Measurements from ENCODE around the gene TUBD1. TPM values are rescaled to one million over a fixed set of nuclear protein-coding genes. Genes with fewer than 3 reads are reported as not detected.
A peak's percentile ranks its signal among the peaks of the same experiment; 100 is the strongest.
"Not testable (repeated sequence)": the region's sequence is repeated elsewhere in the genome, so short reads cannot be mapped to it uniquely, and the experiment has no call there.

Gene TUBD1
- total RNA-seq (2014; rRNA removed; shearing (Covaris generic)) = 9.2 and 11.4 TPM in 2 replicates

DNA sequence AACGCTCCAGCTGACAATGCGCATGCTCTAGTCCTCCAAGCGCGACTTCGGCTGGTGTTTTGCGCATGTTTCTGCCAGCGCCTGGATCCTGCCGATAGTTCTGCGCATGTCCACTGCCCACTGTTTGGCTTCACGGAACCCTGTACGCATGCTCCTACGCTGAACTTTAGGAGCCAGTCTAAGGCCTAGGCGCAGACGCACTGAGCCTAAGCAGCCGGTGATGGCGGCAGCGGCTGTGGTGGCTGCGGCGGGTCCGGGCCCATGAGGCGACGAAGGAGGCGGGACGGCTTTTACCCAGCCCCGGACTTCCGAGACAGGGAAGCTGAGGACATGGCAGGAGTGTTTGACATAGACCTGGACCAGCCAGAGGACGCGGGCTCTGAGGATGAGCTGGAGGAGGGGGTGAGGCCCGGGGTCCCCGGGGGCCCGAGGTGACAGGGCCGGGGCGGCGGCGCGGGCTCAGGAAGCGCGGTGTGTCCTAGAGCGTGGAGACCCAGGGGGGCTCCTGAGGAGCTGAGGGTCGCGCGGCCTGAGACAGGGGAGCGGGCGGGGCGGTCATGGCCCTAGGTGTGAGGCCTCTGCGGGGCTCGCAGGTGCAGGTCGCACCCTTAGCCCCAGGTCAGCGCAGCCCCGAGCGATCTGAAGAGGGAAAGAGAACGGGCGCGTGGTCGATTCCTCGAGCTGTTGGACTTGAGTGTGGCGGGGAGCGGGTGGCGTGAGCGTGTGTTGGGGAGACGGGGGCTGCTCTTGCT, at the start of gene TUBD1, which contains the start of gene RPS6KB1:
TUBD1 (minus strand) TSS at position 20 of the 752 bp plus-strand sequence. CDS start 1,941 bp downstream, outside the sequence.
RPS6KB1 (plus strand) TSS at position 198 of the 752 bp plus-strand sequence; CDS start at position 262, 64 bp downstream.
- DNase-seq (ENCODE audit: low read depth) = peak; percentile 98

- no peak for DNase-seq (ENCODE audit: low read depth)
Measured at GRCh38 chr17:59941131-59941530, 48.4 kb upstream of the TUBD1 start.

DNA sequence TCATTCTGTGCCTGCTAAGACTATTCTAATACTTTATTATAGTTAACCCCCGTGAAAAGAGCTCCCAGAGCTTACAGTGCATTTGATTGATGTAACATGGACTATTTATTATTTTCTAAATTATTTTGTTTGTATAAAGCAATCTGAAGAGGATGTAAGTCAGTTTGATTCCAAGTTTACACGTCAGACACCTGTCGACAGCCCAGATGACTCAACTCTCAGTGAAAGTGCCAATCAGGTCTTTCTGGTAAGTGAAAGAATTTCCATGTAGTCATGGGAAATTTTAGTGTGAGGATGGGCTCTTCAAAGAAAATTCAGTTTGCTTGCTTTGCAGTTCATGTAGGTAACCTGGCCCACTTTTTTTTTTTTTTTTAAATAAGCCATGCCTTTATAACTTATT, 48.0 kb upstream of the TUBD1 start:
- not testable (repeated sequence) for DNase-seq (ENCODE audit: low read depth)

- not testable (repeated sequence) for DNase-seq (ENCODE audit: low read depth)
Measured at GRCh38 chr17:59933317-59933716, 40.6 kb upstream of the TUBD1 start.

DNA sequence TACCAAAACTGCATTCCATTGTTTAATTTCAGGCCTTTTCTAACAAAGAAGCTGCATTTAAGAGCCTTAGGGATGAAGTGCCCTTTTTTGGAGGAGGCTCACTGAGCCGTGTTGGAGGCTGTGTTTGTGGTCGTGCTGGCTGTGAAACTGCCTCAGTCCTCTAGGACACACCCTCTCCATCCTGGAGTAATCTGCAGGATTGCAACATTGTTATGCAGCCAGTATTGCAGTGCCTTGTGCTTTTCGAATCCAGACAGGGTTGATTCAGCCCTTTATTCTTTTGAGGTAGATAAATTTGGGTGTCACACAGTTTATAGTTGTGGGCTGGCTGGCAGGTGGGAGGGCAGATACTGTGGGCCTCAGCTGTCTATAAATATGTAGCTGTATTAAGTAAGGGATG, 38.0 kb upstream of the TUBD1 start:
- DNase-seq (ENCODE audit: low read depth) = not testable (repeated sequence)

DNA sequence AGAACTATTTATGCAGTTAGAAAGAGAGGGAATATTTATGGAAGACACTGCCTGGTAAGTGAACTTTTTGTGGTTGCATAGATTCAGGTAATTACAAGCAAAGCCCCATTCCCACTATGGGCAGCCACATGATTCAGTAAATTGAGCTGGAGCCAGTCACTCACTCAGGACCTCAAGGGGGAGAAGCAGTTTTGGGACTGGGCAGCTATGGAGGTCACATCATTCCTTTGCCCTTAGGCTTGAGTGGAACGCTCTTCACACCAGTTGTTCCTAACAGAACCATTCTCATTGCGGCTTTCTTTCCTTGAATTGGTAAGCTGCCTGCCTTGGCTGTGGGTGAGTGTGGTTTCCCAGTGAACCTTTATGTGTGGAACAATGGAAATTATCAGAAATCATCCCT, 37.4 kb upstream of the TUBD1 start:
- not testable (repeated sequence) for DNase-seq (ENCODE audit: low read depth)

- DNase-seq (ENCODE audit: low read depth) = not testable (repeated sequence)
Measured at GRCh38 chr17:59920637-59921036, 27.9 kb upstream of the TUBD1 start.

GRCh38 chr17:59916446-59916845, 23.7 kb upstream of the TUBD1 start:
- DNase-seq (ENCODE audit: low read depth) = no peak

- DNase-seq (ENCODE audit: low read depth) = peak; percentile 44
Measured at GRCh38 chr17:59914274-59914854, 21.6 kb upstream of the TUBD1 start.

DNA sequence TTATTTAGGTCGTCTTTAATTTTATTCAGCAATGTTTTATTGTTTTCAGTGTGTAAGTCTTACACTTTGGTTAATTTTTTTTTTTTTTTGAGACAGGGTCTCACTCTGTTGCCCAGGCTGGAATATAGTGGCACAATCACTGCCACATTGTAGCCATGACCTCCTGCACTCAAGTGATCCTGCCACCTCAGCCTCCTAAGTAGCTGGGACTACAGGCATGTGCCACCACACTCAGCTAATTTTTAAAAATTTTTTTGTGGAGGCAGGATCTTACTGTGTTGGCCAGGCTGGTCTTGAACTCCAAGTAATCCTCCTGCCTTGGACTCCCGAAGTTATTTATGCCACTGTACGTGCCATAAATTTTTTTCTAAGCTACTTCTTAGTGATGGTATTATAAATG, 14.7 kb upstream of the TUBD1 start:
- no peak for DNase-seq (ENCODE audit: low read depth)

- DNase-seq (ENCODE audit: low read depth) = no peak
Measured at GRCh38 chr17:59903455-59903854, 10.7 kb upstream of the TUBD1 start.

DNA sequence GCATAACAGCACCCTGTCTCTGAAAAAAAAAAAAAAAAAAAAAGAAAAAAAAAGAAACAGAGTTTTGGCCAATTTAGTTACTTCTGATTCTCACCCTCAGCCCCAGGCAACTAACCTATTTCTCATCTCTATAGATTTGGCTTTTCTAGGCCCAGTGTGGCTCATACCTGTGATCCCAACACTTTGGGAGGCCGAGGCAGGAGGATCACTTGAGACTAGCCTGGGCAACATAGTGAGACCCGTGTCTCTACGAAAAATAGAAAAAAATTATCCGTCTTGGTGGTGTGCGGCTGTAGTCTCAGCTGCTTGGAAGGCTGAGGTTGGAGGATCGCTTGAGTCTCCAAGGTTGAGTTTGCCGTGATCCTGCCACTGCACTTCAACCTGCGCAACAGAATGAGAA, 8.9 kb upstream of the TUBD1 start:
- DNase-seq (ENCODE audit: low read depth) = no peak

DNA sequence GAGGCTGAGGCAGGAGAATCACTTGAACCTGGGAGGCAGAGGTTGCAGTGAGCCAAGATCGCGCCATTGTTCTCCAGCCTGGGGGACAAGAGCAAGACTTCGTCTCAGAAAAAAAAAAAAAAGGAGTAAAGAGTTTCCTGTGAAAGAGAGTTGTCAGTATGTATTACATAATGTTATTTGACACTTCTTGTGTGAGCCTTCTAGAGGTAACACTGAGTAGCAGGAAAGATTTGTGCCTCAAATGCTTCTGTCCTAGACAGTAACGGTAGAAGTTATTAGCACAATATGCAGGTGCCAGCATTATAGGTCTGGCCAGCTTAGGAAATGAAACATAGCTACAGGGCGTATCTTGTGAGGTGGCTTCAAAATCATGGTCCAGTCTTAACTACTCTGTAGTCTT, 6.4 kb upstream of the TUBD1 start:
- DNase-seq (ENCODE audit: low read depth) = no peak

DNA sequence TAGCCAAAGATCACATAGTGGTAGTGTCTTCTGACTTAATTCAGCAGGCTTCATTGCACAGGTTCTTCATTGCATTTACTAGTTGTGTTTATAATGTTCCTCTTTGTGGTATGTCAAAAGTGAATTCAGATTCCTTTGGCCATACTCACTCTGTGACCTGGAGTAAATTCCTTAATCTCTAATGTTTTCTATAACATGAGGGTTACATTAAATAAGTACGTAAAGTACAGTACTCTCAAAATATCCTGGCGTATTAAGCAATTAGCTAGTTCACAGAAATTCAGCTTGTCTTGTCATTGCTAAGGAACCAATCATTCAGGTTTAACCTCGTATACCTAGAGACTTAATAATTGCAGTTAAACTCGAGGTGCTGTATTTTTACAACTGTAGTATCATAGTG, 4.3 kb upstream of the TUBD1 start:
- DNase-seq (ENCODE audit: low read depth) = peak; percentile 10

GRCh38 chr17:59893676-59894100, 945 bp upstream of the TUBD1 start:
- DNase-seq (ENCODE audit: low read depth) = peak; percentile 50

- no peak for DNase-seq (ENCODE audit: low read depth)
Measured at GRCh38 chr17:59892251-59892923, 356 bp downstream of the TUBD1 start.

DNA sequence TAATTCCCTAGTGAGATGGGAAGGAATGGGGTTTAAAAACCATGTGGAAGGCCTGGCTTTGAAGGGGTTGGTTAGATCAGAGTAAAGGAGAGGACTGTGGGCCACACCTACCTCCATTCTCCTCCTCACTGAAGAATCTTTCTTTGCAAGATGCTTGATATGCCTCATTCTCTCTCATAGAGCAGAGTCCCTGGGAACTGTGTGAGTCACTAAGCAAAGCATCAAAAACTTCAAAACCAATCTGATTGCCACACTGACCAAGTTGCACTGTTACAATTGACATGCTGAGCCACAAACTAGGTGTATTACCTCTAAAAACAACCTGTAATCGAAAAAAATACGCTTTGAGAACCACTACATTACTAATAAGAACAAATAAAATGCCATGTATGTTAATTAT, 2.0 kb downstream of the TUBD1 start:
- DNase-seq (ENCODE audit: low read depth) = peak; percentile 25

GRCh38 chr17:59888145-59888750, 4.5 kb downstream of the TUBD1 start:
- DNase-seq (ENCODE audit: low read depth) = no peak

- DNase-seq (ENCODE audit: low read depth) = no peak
Measured at GRCh38 chr17:59884861-59885260, 7.9 kb downstream of the TUBD1 start.

GRCh38 chr17:59878624-59879023, 14.1 kb downstream of the TUBD1 start:
- DNase-seq (ENCODE audit: low read depth) = no peak

DNA sequence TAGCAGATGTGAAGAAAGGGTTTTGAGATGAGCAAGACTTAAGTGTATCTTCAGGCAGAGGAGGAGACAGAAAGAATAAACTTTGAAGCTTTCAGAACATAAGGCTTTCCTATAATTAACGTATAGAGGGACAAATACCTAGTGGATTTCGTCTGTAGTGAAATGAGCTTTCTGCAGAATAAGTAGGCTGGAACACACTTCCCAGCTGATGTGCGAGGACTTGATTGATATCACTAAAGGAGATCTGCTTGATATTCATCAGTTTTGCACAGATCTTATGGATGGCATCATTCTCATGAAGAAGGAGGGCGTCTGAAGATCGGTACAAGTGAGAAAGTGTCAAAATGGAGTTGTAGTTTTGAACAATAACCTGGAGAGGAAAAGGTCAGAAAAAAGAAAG, 14.8 kb downstream of the TUBD1 start:
- DNase-seq (ENCODE audit: low read depth) = no peak

- no peak for DNase-seq (ENCODE audit: low read depth)
Measured at GRCh38 chr17:59876107-59876506, 16.6 kb downstream of the TUBD1 start.

Measured in M059J (cell line).